Osteoblast (primary cell): ENCODE results near the gene MEGF11. TPM values are rescaled to one million over a fixed set of nuclear protein-coding genes. Genes with fewer than 3 reads are reported as not detected.

Experiments used
- DNase-seq: peaks from one replicate; pipeline ENCODE4 v3.0.0; 2011; ENCODE audit warnings: low spot score, mixed read lengths; ENCODE audit not compliant: insufficient read length; ENCODE audit errors: missing footprints
- H2AFZ ChIP-seq: 2 replicates; pipeline ENCODE4 v1.6.0; 2011; ENCODE audit warnings: mild to moderate bottlenecking, low read length
- H3K27ac ChIP-seq: 2 replicates; pipeline ENCODE4 v1.5.1; 2011; ENCODE audit warnings: mild to moderate bottlenecking, low read depth, low read length, moderate library complexity
- H3K27me3 ChIP-seq: 2 replicates; pipeline ENCODE4 v1.6.0; 2012; ENCODE audit warnings: mild to moderate bottlenecking, control low read depth, inconsistent platforms, low read length, moderate library complexity; ENCODE audit not compliant: insufficient read depth
- H3K36me3 ChIP-seq: 2 replicates; pipeline ENCODE4 v1.5.1; 2011; ENCODE audit warnings: mild to moderate bottlenecking, low read length, control low read depth, moderate library complexity; ENCODE audit not compliant: insufficient read depth
- H3K4me1 ChIP-seq: 2 replicates; pipeline ENCODE4 v1.5.1; 2011; ENCODE audit warnings: mild to moderate bottlenecking, low read length, control low read depth, moderate library complexity; ENCODE audit not compliant: insufficient read depth
- H3K4me2 ChIP-seq: 2 replicates; pipeline ENCODE4 v1.6.0; 2011; ENCODE audit warnings: mild to moderate bottlenecking, low read length; ENCODE audit not compliant: insufficient read depth
- H3K4me3 ChIP-seq: fragments of 200-600 bp; sonication (generic); 3 replicates; pipeline ENCODE4 v1.5.1; 2012; ENCODE audit warnings: mild to moderate bottlenecking, low read length, inconsistent platforms; ENCODE audit not compliant: insufficient read depth
- H3K79me2 ChIP-seq: 2 replicates; pipeline ENCODE4 v1.6.0; 2012; ENCODE audit warnings: mild to moderate bottlenecking, low read length, control low read depth, inconsistent platforms; ENCODE audit not compliant: insufficient read depth
- H3K9me3 ChIP-seq: 2 replicates; pipeline ENCODE4 v1.5.1; 2011; ENCODE audit warnings: low read depth, low read length, control low read depth
- H4K20me1 ChIP-seq: 2 replicates; pipeline ENCODE4 v1.6.0; 2012; ENCODE audit warnings: mild to moderate bottlenecking, low read length, control low read depth; ENCODE audit not compliant: insufficient read depth
- CTCF ChIP-seq: IDR thresholded peaks from 2 replicates; pipeline ENCODE4 v1.5.1; 2011; ENCODE audit warnings: mild to moderate bottlenecking, low read depth, low read length, moderate library complexity; ENCODE audit errors: extremely low read depth
- total RNA-seq: library from RNA; depleted of rRNA; stranded (reverse); fragments of >200 nt; gene quantifications from 2 replicates; pipeline ENCODE4 v1.2.3, GENCODE V29; 2012

Gene MEGF11
- total RNA-seq, 1 donor = not detected

- Histone ChIP-seq H3K36me3 (peaks cover 67% of the 10 kb centered on the region), H3K4me3 (no peak overlapping the region), H3K4me2 (no peak overlapping the region), H3K9me3 (no peaks in the 10 kb centered on the region), H3K79me2 (peaks cover 70% of the 10 kb centered on the region), H4K20me1 (peaks cover 13% of the 10 kb centered on the region), H2AFZ (no peak overlapping the region), H3K27ac (no peak overlapping the region), H3K4me1 (no peaks in the 10 kb centered on the region), H3K27me3 (no peaks in the 10 kb centered on the region)
- no peak for TF ChIP-seq CTCF
- DNase-seq = no peak
These were observed 369.0 kb downstream of the MEGF11 start for GRCh38 chr15:65884511-65884910.

GRCh38 chr15:65883571-65883970 lies 370.0 kb downstream of the MEGF11 start:
- H3K27me3 ChIP-seq = no peaks in the 10 kb centered on the region
- H3K27ac ChIP-seq = no peak overlapping the region
- peaks cover 69% of the 10 kb centered on the region for H3K36me3 ChIP-seq
- H3K4me2 ChIP-seq = no peak overlapping the region
- H3K9me3 ChIP-seq = no peaks in the 10 kb centered on the region
- H4K20me1 ChIP-seq = peaks cover 13% of the 10 kb centered on the region
- H3K4me1 ChIP-seq = no peaks in the 10 kb centered on the region
- H3K79me2 ChIP-seq = peaks cover 70% of the 10 kb centered on the region
- no peak overlapping the region for H2AFZ ChIP-seq
- H3K4me3 ChIP-seq = no peak overlapping the region
- no peak for TF ChIP-seq CTCF
- no peak for DNase-seq

GRCh38 chr15:65881766-65882434 lies 371.6 kb downstream of the MEGF11 start:
- H2AFZ ChIP-seq = no peak overlapping the region
- H3K4me3 ChIP-seq = no peak overlapping the region
- H3K4me2 ChIP-seq = no peak overlapping the region
- TF ChIP-seq CTCF = no peak
- no peaks in the 10 kb centered on the region for H3K4me1 ChIP-seq
- no peak for DNase-seq
- H3K27me3 ChIP-seq = no peaks in the 10 kb centered on the region
- peaks cover 72% of the 10 kb centered on the region for H3K79me2 ChIP-seq
- peak overlapping the region; percentile 6 for H3K27ac ChIP-seq
- no peaks in the 10 kb centered on the region for H3K9me3 ChIP-seq
- peaks cover 18% of the 10 kb centered on the region for H4K20me1 ChIP-seq
- peaks cover 68% of the 10 kb centered on the region for H3K36me3 ChIP-seq

GRCh38 chr15:65877749-65878148 lies 375.8 kb downstream of the MEGF11 start:
- peaks cover 33% of the 10 kb centered on the region for H4K20me1 ChIP-seq
- H3K4me1 ChIP-seq = peaks cover 5% of the 10 kb centered on the region

More at GRCh38 chr15:65877749-65878148, 375.8 kb downstream of the MEGF11 start:
- Histone ChIP-seq H2AFZ (no peak overlapping the region), H3K27me3 (no peaks in the 10 kb centered on the region), H3K4me2 (no peak overlapping the region), H3K79me2 (peaks cover 85% of the 10 kb centered on the region), H3K36me3 (peaks cover 56% of the 10 kb centered on the region), H3K27ac (no peak overlapping the region), H3K9me3 (no peaks in the 10 kb centered on the region), H3K4me3 (no peak overlapping the region)
- no peak for TF ChIP-seq CTCF
- no peak for DNase-seq
